DMS153 treated with DMSO at 0.1 percent for 48 hours (cell line): ENCODE data around the gene DIAPH3.
A peak's percentile ranks its signal among the peaks of the same experiment; 100 is the strongest.

Experiments used
- DNase-seq: peaks from one replicate; lab custom pipeline; 2025; ENCODE audit not compliant: unreplicated experiment; lab: John Stamatoyannopoulos, UW

The DIAPH3 gene

DNA sequence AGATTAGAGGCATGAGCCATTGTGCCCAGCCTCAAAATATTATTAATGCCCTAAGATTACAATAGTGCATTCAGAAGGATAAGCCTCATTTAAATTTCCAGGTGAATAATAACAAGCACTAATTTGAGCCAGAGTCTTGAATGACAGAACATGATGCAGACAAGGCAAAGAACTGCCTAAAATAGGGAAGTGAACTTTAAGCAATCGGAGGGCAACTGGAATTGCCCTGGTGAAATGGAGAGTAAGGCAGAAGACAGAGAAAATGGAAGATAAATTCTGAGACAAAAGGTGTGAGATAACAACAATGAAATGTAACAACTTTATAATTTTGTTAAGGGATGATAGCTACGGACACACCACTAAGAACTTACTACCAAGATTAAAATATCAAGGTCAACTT is 199.9 kb downstream of the DIAPH3 start:
- DNase-seq: no peak

DNA sequence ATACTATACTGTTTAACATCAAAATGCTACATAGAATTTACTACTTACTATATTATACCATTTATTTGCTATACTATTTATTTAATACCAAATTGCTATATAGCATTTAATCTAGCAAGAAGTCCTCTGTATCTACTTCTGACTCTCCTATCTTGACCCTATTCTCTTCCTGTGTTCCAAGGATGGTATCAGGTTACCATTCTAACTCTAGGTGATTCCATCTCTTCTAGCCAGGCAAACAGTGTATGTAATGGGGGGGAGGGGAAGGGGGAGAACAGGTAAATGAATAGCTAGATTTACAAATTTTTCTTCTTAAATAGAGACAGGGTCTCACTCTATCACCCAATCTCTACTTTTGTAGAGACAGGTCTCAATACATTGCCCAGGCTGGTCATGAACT is 200.3 kb downstream of the DIAPH3 start:
- no peak for DNase-seq

DNA sequence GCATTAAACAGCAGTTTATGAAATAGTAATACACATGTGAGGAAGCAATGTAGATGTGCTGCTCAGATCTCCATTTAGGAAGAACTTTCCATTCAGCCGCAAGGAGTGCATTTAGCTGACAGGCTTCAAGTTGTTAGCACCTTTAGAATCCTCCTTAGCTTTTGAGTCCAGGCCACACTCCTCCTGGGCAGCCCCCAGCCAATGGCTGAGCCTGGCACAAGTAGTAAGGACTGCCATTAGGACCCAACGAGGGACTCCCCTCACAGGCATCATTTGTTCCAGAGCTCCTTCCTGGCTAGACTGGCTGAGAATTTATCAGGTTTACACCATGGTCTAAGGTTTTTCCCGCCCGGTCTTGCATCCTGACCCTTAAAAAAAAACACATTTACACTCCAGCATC is 201.4 kb downstream of the DIAPH3 start:
- DNase-seq: no peak

DNA sequence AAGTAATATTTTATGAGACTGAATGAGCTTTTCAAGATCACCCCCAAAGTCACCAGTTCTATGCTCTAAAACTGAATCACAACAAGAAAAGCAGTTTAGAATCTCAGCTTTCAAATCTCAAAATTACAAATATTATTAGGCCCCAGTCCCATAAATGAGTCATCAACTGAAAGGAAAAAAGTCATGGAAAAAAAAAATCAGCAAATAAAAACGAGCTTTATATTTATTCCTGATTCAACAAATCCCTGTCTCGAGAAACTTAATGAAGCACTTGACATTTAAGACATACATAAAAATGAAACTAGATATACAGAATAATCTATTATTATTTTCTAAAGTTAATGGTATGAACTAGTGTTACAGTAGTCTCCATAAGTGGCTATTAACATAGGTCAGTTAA is 203.0 kb downstream of the DIAPH3 start:
- no peak for DNase-seq

DNA sequence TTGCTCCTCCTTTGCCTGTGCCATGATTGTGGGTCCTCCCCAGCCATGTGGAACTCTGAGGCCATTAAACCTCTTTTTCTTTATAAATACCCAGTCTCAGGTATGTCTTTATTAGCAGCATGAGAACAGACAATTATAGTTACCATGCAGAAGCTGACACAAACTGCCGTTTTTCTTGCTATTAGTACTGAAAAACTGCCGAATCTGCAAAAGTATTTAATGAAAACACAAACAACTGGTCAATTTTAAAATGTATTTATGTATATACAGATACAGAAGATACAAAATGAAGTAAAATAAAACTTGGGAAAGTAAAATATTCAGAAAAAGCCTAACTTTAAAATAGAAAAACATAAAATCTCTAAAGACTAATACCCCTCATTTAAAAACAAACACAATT is 206.3 kb downstream of the DIAPH3 start:
- no peak for DNase-seq

DNA sequence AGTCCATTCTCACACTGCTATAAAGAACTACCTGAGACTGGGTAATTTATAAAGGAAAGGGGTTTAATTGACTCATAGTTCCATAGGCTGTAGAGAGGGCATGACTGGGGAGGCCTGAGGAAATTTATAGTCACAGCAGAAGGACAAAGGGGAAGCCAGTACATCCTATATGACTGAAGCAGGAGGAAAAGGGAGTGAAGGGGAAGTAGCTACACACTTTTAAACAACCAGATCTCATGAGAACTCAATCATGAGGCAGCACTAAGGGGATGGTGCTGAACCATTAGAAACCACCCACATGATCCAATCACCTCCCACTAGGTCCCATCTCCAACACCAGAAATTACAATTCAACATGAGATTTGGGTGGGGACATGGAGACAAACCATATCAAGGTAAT is 209.1 kb downstream of the DIAPH3 start:
- DNase-seq: no peak

DNA sequence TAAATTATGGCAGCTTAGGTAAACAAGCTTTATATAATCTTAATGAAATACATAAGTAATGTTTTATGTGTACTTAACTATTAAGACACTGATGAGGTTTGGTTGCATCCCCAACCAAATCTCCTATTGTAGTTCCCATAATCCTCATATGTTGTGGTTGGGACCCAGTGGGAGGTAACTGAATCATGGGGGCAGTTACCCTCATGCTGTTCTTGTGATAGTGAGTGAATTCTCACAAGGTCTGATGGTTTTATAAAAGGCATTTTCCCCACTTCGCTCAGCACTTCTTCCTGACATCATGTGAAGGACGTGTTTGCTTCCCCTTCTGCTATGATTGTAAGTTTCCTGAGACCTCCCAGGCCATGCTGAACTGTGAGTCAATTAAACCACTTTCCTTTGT is 212.7 kb downstream of the DIAPH3 start:
- no peak for DNase-seq

DNA sequence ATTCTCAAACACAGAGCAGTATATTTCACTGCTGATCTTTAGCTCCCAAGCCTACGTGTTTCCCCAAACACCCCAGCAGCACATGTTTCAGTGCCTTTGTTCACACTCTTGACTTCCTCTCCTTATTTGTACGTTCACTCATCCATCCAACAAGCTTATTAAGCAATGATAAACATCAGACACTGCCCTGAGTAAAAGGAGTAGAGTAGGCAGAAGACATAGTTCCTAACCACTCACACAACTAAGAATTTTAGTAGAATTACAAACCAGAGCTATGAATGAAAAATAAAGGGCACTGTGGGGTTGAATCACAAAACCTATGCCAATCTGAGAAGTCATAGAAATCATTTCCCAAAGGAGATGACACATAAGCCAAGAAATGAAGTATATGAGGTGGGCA is 213.5 kb downstream of the DIAPH3 start:
- DNase-seq: no peak

DNA sequence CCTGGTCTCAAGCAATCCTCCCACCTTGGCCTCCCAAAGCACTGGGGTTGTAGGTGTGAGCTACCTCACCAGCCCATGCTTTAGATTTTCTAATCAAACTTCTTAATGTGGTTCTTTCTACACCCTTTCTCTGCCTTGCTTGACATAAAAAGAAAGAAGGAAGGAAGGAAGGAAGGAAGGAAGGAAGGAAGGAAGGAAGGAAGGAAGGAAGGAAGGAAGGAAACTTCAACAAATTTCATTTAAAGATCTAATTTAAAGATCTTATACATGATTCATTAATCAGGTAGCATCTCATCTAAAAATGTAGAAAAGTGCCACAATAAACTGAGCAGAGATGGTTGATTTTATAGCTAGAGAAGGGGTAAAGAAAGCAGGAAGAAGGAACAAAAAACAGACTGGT is 215.0 kb downstream of the DIAPH3 start:
- no peak for DNase-seq

DNA sequence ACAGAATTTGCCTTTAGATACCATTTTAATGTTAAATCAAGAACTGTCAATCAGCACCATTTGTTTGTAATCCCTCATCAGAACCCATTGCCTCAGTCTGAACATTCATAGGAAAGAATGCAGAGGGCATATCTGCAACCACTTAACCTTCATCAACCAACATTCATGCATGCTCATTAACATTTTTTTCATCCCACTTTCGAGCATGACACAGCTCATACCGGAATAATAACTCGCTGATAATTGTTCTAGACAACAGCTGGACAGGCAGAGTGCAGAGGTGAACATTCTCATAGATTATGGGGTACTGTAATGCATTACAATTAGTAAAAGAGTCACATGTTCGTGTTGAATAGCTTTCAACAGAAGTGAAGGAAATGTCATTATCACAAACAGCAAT is 216.8 kb downstream of the DIAPH3 start:
- DNase-seq: no peak

DNA sequence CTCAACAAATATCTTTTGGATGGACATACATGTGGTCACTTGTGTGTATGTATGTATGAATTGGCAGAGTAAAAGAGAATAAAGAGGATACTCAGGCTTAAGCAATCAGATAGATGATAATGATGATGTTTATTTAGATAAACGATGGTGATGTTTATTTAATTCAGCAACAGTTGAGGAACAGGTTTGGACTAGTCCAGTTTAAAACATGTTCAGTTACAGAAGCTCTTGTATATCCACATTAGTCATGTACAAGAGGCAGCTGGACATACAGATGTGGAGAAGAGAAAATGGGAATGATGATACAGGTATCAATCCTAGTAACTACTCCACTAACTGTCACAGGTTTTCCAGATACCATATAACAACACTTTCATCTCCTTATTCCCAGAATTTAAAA is 232.1 kb downstream of the DIAPH3 start:
- DNase-seq: peak; percentile 33

DNA sequence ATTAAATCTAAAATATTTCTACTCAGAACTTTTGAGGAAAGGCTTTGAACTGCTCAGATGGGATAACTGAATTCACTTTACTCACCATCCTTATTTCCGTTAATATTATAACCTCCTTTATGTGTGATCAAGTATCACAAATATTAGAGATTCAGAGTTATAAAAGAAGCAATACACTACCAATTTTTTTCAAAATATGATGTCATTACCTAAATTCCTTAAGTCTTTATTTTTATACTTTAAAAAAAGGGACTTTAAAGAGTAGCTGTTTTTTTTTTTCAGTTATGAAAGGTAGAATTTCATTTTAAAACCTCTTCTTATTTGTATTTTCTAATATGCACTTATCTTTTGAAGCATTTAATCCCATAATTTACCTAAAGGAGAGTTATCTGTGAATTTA is 239.5 kb downstream of the DIAPH3 start:
- no peak for DNase-seq

DNA sequence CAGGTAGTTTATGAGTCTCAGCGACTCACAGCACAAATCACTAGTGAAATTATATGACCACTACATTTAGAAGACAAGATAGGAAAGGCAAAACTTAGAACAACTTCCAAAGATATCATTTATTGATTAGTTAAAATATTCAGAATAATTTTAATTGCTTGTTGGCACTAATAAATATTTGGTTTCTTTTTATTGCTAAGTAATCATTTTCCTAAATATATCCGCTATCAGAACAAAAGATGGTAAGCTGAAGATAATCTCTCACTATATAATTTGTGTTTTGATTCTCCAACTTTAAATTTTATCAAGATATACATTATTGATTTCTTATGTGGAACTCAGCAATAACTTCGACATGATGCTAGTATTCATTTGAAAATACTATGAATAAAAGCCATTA is 248.5 kb downstream of the DIAPH3 start:
- DNase-seq: no peak

DNA sequence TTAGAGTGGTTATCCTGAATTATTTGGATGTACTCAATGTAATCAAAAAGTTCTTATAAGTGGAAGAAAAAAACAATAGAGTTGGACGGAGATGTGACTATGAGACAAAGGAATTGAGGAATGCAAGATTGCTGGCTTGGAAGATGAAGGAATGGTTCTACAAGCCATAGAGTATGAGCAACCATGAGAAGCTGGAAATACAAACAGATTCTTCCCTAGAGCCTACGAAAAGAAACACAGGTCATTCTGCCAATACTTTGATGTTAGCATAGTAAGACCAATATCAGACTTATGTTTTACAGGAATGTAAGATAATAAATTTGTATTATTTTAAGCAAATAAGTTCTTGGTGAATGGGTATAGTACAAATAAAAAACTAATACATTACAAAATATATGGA is 249.2 kb downstream of the DIAPH3 start:
- no peak for DNase-seq

DNA sequence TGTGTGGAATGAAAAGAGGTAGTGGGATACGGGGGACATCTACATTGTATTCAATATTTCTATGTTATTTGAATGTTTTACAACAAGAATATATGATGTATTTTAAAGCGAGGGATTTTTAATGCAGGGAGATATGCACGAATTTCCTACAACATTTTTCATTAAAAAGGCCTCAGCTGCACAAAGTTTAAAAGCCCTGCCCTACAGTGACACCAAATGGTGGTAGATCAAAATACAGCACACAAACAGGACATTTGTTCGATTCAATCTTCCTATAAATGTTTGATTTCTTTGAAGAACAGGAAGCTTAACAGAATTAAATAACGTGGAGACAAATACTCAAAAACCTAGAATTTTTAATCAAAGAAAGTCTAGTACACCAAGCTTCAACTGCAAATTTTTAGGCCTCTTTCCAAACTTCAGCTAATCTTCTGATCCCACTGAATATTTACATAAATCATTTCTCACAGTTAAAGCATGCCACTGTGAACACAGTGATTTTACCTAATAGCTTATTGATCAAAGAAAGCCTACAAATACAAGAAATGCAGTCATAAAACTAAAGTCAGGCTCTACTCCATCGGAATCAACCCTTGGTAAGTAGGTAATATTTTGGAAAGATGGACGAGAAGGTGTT is 257.2 kb downstream of the DIAPH3 start:
- no peak for DNase-seq

DNA sequence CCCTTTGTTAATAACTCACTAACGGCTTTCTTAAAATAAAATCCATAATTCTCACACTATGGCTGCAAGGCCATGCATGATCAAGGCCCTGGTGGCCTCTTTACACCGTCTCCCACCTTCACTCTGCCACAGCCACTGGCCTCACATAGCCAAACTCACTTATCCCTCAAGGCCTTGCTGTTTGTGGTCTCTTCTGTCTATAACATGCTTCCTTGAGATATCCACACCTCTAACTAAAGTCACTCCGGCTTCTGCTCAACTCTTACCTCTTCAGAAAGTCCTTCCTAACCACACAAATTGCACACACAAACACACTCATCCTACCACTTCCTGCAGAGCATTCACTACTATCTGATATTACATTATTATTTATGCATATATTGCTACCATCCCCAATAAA is 262.5 kb downstream of the DIAPH3 start:
- no peak for DNase-seq

DNA sequence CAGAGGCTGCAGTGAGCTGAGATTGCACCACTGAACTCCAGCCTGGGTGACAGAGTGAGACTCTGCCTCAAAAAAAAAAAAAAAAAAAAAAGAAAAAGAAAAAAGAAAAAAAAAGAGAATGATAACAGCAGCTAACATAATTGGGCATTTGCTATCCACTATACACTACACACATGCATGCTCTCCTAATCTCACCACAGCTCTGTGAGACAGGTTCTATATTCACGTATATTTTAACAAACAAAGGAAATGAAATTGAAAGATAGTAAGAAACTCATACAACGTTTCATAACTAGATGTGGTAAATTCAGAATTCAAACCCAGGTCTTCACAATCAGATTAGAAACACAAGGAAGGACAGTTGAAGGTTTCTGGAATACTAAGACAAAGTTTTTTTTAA is 265.7 kb downstream of the DIAPH3 start:
- no peak for DNase-seq

DNA sequence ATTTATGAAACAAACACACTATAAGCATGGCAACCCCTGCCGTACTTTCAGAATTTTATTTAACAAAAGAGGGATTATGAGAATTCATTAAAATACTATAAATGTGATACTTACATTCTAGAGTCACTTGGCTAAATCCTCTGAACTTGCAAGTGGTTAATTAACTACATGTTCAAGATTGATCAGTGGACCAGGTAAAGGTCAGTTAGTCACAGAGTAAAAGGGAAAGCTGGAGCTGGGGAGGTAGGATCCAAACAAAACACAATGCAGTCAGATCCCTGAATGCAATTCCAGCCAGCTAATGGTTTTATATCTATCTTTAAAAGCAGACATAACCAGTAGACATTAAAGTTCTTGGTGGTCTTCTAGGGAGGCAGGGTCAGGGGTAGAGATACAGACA is 270.5 kb downstream of the DIAPH3 start:
- DNase-seq: no peak

DNA sequence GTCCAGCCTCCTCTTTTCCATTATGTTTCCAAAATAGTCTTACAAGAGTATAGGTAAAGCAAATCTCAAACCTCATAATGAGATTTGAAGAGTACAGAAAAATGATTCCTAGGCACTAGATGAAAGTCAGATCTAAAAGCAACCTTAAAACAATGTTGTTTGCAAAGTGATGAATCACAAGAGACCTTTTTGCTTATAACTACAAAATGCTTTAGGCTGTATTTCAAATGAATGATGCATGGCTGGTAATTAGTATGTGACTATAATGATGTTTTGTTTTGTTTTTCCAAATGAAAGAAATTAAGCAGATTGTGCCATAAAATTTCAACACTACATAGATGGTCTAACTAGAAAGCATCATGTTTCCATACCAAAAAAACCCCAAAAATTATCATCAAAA is 272.7 kb downstream of the DIAPH3 start:
- no peak for DNase-seq

DNA sequence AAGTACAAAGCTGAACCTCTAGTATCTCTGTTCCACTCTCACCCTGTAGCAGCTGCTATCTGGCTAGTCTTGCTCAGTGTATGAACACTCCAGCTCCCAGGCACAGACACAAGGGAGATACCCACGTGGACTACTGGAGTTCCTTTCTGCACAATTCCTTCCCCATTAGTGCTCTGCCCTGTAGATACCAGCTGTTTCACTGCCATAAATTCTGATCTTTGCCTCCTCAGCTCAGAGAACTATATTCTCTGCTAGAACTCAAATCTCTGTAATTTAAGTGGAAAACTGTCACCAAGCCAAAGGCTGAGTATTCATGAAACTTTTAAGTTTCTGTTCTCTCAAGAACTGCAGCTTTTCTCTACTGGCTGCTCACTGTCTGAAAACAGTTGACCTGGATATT is 273.7 kb downstream of the DIAPH3 start:
- no peak for DNase-seq

DNA sequence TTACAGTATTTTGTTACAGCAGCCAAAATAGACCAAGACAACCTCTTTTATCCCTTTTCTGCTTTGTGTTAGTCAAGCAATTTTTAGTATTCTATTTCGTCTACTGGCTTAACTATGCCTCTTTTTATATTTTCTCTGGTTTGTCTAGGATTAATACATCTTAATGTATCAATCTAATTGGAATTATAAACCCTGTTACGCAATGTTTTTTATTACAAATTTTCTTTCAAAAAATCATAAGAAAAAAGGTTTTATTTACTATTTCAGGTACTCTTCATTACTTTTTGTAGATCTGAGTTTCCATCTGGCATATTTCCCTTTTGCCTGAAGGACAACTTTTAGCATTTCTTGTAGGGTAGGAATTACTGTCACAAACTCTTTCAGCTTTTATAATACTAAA is 275.3 kb downstream of the DIAPH3 start:
- no peak for DNase-seq

DNA sequence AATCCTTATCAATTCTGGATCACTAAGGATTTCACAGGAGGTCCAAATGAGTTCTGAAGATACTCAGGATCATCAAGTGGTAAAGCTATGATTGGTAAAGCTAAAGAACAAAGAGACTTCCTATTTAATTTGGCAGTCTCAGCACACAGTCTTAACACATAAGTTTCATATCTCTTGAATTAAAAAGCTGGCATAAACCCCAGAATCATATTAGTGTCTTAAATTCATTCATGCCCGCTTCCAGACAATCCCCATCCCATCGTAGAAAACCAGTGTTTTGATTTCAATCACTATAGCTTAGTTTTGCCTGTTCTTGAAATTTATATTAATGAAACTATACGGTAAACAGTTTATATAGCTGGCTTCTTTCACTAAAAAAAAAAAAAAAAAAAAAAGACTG is 278.7 kb downstream of the DIAPH3 start:
- no peak for DNase-seq

DNA sequence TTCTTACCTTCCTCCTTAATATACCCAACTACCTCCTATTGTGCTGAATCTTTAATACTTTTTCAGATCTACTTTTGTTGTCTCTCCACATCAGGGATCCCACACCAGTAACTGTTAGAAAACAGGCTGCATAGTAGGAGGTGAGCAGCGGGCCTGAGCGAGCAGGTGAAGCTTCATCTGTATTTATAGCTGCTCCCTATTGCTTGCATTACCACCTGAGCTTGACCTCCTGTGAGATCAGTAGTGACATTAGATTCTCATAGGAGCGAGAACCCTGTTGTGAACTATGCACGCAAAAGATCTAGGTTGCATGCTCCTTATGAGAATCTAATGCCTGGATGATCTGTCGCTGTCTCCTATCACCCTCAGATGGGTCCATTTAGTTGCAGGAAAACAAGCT is 279.8 kb downstream of the DIAPH3 start:
- DNase-seq: no peak

DNA sequence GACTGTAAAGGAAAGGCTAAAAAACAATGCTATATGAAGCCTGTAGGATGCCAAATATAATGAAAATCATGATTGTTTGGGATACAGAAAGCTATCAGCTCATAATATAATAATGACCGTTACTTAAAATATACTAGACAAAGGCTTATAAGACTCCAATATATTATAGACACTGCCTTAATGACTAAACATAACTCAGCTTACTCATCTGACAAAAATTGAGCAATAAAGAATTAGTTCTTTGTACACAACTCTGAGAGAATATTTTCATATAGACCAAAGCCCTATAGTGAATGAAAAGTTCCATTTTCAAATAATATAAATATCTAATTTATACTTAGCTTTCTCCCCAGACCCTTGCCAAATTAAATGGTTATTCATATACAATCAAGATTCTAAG is 283.3 kb downstream of the DIAPH3 start:
- DNase-seq: no peak
